WTC11 (cell line): Measurements from ENCODE around the gene OR2A2. TPM values are rescaled to one million over a fixed set of nuclear protein-coding genes. Genes with fewer than 3 reads are reported as not detected.

Experiments
- ATAC-seq: fragments of 200-7000 bp; cut with Tn5 transposase; 2 replicates; pipeline ENCODE4 v1.10.0; 2021; ENCODE audit warnings: mild to moderate bottlenecking, moderate library complexity
- CTCF ChIA-PET: fragments of 300-600 bp; sonication (Branson Sonifier 250); formaldehyde crosslinking; loops from one replicate; lab custom pipeline; 2021; ENCODE audit warnings: antibody characterized with exemption; lab: Charles Lee
- POLR2A ChIA-PET: fragments of 350-600 bp; sonication (Branson Sonifier 250); formaldehyde crosslinking; loops from one replicate; lab custom pipeline; 2021; ENCODE audit warnings: antibody characterized with exemption; lab: Charles Lee
- DNase-seq: peaks from one replicate; pipeline ENCODE4 v3.0.0; 2021; ENCODE audit warnings: low spot score
- H3K27ac Mint-ChIP-seq: 2 replicates; pipeline ENCODE4 v1.8.0; 2021; ENCODE audit warnings: mixed read lengths
- H3K27me3 Mint-ChIP-seq: 2 replicates; pipeline ENCODE4 v1.8.0; 2021; ENCODE audit warnings: low read depth, mild to moderate bottlenecking, moderate library complexity, mixed read lengths
- H3K36me3 Mint-ChIP-seq: 2 replicates; pipeline ENCODE4 v1.8.0; 2021; ENCODE audit warnings: mixed read lengths
- H3K4me1 Mint-ChIP-seq: 2 replicates; pipeline ENCODE4 v1.8.0; 2022; ENCODE audit warnings: mixed read lengths
- H3K4me3 Mint-ChIP-seq: 2 replicates; pipeline ENCODE4 v1.8.0; 2021; ENCODE audit warnings: mild to moderate bottlenecking, moderate library complexity, mixed read lengths
- H3K9me3 Mint-ChIP-seq: 2 replicates; pipeline ENCODE4 v1.8.0; 2021; ENCODE audit warnings: mixed read lengths
- EMX1 ChIP-seq: fragments of 250-450 bp; sonication (Bioruptor Pico); IDR thresholded peaks from 2 replicates; pipeline ENCODE4 v1.8.0; 2021; ENCODE audit warnings: mild to moderate bottlenecking
- ETV6 ChIP-seq: sonication (generic); formaldehyde crosslinking; IDR thresholded peaks from 2 replicates; pipeline ENCODE4 v1.8.1; 2022; ENCODE audit warnings: mild to moderate bottlenecking, missing genetic modification reagents
- FOXJ3 ChIP-seq: sonication (generic); formaldehyde crosslinking; IDR thresholded peaks from 2 replicates; pipeline ENCODE4 v1.9.0; 2021; ENCODE audit warnings: missing genetic modification reagents, mild to moderate bottlenecking, borderline replicate concordance
- GRHL2 ChIP-seq: fragments of 250-450 bp; sonication (Bioruptor Pico); IDR thresholded peaks from 2 replicates; pipeline ENCODE4 v1.8.0; 2022; ENCODE audit warnings: mild to moderate bottlenecking, moderate library complexity; ENCODE audit not compliant: insufficient replicate concordance, severe bottlenecking
- KAT7 ChIP-seq: sonication (generic); formaldehyde crosslinking; IDR thresholded peaks from 2 replicates; pipeline ENCODE4 v1.8.1; 2023; ENCODE audit warnings: missing genetic modification reagents, mild to moderate bottlenecking, borderline replicate concordance
- NFYB ChIP-seq: sonication (generic); formaldehyde crosslinking; conservative IDR thresholded peaks from 2 replicates; pipeline ENCODE4 v1.8.0; 2022; ENCODE audit warnings: low read depth, missing genetic modification reagents
- NR2C2 ChIP-seq: sonication (generic); formaldehyde crosslinking; IDR thresholded peaks from 2 replicates; pipeline ENCODE4 v1.8.0; 2022; ENCODE audit warnings: mild to moderate bottlenecking, missing genetic modification reagents
- RELA ChIP-seq: sonication (generic); formaldehyde crosslinking; IDR thresholded peaks from 2 replicates; pipeline ENCODE4 v1.8.1; 2022; ENCODE audit warnings: missing genetic modification reagents, mild to moderate bottlenecking, borderline replicate concordance
- RORB ChIP-seq: fragments of 250-450 bp; sonication (Bioruptor Pico); IDR thresholded peaks from 2 replicates; pipeline ENCODE4 v1.9.0; 2021; ENCODE audit warnings: mild to moderate bottlenecking
- TP53 ChIP-seq: sonication (generic); formaldehyde crosslinking; IDR thresholded peaks from 2 replicates; pipeline ENCODE4 v1.8.1; 2023; ENCODE audit warnings: mild to moderate bottlenecking, missing genetic modification reagents
- ZBTB21 ChIP-seq: sonication (generic); formaldehyde crosslinking; IDR thresholded peaks from 2 replicates; pipeline ENCODE4 v1.8.1; 2023; ENCODE audit warnings: mild to moderate bottlenecking, missing genetic modification reagents, borderline replicate concordance
- ZNF232 ChIP-seq: sonication (generic); formaldehyde crosslinking; IDR thresholded peaks from 2 replicates; pipeline ENCODE4 v1.8.0; 2022; ENCODE audit warnings: mild to moderate bottlenecking, missing genetic modification reagents
- total RNA-seq: library from RNA; stranded (reverse); gene quantifications from 3 replicates; pipeline ENCODE4 v1.2.3, GENCODE V29; 2021
- TF ChIP-seq, protein P1 (sequence below): sonication (generic); formaldehyde crosslinking; IDR thresholded peaks from 2 replicates; pipeline ENCODE4 v1.8.0; 2023; ENCODE audit warnings: missing genetic modification reagents, mild to moderate bottlenecking, borderline replicate concordance
- TF ChIP-seq, protein P2 (sequence below): sonication (generic); formaldehyde crosslinking; conservative IDR thresholded peaks from 2 replicates; pipeline ENCODE4 v1.8.1; 2023; ENCODE audit warnings: mild to moderate bottlenecking, low read depth, missing genetic modification reagents, moderate library complexity
- TF ChIP-seq, protein P3 (sequence below): fragments of 250-450 bp; sonication (Bioruptor Pico); IDR thresholded peaks from 2 replicates; pipeline ENCODE4 v1.9.0; 2021; ENCODE audit warnings: mild to moderate bottlenecking, borderline replicate concordance
- TF ChIP-seq, protein P4 (sequence below): sonication (generic); formaldehyde crosslinking; IDR thresholded peaks from 2 replicates; pipeline ENCODE4 v1.8.1; 2023; ENCODE audit warnings: mild to moderate bottlenecking, missing genetic modification reagents, moderate library complexity
- TF ChIP-seq, protein P5 (sequence below): sonication (generic); formaldehyde crosslinking; IDR thresholded peaks from 2 replicates; pipeline ENCODE4 v1.8.1; 2022; ENCODE audit warnings: mild to moderate bottlenecking, missing genetic modification reagents, moderate library complexity, borderline replicate concordance
- TF ChIP-seq, protein P6 (sequence below): sonication (generic); formaldehyde crosslinking; conservative IDR thresholded peaks from 2 replicates; pipeline ENCODE4 v1.8.1; 2022; ENCODE audit warnings: mild to moderate bottlenecking, missing genetic modification reagents

OR2A2 gene
- total RNA-seq, 1 experiment from 2014 or later, result not detected

DNA sequence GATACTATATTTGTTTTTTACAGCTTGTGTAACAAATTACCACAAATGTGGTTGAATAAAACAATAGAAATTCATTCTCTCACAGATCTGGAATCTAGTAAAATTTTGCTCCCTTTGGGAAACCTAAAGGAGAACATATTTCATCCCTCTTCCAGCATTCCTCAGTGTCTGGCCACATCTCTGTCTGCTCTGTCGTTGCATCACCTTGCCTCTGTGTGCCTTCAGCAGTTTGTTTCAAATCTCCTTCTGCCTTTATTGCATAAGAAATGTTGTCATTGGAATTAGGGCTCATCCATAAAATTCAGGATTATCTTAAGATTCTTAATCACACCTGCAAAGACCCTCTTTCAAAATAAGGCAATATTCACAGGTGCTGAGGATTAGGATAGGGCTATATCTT is 28.1 kb downstream of the OR2A2 start (continued):
- TF ChIP-seq, protein P1, sequence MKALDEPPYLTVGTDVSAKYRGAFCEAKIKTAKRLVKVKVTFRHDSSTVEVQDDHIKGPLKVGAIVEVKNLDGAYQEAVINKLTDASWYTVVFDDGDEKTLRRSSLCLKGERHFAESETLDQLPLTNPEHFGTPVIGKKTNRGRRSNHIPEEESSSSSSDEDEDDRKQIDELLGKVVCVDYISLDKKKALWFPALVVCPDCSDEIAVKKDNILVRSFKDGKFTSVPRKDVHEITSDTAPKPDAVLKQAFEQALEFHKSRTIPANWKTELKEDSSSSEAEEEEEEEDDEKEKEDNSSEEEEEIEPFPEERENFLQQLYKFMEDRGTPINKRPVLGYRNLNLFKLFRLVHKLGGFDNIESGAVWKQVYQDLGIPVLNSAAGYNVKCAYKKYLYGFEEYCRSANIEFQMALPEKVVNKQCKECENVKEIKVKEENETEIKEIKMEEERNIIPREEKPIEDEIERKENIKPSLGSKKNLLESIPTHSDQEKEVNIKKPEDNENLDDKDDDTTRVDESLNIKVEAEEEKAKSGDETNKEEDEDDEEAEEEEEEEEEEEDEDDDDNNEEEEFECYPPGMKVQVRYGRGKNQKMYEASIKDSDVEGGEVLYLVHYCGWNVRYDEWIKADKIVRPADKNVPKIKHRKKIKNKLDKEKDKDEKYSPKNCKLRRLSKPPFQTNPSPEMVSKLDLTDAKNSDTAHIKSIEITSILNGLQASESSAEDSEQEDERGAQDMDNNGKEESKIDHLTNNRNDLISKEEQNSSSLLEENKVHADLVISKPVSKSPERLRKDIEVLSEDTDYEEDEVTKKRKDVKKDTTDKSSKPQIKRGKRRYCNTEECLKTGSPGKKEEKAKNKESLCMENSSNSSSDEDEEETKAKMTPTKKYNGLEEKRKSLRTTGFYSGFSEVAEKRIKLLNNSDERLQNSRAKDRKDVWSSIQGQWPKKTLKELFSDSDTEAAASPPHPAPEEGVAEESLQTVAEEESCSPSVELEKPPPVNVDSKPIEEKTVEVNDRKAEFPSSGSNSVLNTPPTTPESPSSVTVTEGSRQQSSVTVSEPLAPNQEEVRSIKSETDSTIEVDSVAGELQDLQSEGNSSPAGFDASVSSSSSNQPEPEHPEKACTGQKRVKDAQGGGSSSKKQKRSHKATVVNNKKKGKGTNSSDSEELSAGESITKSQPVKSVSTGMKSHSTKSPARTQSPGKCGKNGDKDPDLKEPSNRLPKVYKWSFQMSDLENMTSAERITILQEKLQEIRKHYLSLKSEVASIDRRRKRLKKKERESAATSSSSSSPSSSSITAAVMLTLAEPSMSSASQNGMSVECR (CRISPR knock-in tag), result no peak
- no peak for TF ChIP-seq ZNF232 (CRISPR knock-in tag)

DNA sequence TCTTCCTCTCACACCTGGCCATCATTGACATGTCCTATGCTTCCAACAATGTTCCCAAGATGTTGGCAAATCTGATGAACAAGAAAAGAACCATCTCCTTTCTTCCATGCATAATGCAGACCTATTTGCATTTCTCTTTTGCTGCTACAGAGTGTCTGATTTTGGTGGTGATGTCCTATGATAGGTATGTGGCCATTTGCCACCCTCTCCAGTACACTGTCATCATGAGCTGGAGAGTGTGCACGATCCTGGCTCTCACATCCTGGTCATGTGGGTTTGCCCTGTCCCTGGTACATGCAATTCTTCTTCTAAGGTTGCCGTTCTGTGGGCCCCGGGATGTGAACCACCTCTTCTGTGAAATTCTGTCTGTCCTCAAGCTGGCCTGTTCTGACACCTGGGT is 32.8 kb downstream of the OR2A2 start:
- CTCF ChIA-PET, result interaction anchor here (2.0 kb wide), 1 partner anchor 14 kb away, joined by 6 read pairs; no protein-coding TSS in a partner anchor
- TF ChIP-seq NR2C2 (CRISPR knock-in tag) (no peak), GRHL2 (CRISPR knock-in tag) (no peak), TP53 (no peak), RORB (CRISPR knock-in tag) (no peak), RELA (CRISPR knock-in tag) (no peak), FOXJ3 (no peak), NFYB (no peak), ZBTB21 (no peak), KAT7 (CRISPR knock-in tag) (no peak), EMX1 (CRISPR knock-in tag) (no peak), ETV6 (CRISPR knock-in tag) (no peak)
- TF ChIP-seq, protein P2, sequence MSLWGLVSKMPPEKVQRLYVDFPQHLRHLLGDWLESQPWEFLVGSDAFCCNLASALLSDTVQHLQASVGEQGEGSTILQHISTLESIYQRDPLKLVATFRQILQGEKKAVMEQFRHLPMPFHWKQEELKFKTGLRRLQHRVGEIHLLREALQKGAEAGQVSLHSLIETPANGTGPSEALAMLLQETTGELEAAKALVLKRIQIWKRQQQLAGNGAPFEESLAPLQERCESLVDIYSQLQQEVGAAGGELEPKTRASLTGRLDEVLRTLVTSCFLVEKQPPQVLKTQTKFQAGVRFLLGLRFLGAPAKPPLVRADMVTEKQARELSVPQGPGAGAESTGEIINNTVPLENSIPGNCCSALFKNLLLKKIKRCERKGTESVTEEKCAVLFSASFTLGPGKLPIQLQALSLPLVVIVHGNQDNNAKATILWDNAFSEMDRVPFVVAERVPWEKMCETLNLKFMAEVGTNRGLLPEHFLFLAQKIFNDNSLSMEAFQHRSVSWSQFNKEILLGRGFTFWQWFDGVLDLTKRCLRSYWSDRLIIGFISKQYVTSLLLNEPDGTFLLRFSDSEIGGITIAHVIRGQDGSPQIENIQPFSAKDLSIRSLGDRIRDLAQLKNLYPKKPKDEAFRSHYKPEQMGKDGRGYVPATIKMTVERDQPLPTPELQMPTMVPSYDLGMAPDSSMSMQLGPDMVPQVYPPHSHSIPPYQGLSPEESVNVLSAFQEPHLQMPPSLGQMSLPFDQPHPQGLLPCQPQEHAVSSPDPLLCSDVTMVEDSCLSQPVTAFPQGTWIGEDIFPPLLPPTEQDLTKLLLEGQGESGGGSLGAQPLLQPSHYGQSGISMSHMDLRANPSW, result no peak
- TF ChIP-seq, protein P3, sequence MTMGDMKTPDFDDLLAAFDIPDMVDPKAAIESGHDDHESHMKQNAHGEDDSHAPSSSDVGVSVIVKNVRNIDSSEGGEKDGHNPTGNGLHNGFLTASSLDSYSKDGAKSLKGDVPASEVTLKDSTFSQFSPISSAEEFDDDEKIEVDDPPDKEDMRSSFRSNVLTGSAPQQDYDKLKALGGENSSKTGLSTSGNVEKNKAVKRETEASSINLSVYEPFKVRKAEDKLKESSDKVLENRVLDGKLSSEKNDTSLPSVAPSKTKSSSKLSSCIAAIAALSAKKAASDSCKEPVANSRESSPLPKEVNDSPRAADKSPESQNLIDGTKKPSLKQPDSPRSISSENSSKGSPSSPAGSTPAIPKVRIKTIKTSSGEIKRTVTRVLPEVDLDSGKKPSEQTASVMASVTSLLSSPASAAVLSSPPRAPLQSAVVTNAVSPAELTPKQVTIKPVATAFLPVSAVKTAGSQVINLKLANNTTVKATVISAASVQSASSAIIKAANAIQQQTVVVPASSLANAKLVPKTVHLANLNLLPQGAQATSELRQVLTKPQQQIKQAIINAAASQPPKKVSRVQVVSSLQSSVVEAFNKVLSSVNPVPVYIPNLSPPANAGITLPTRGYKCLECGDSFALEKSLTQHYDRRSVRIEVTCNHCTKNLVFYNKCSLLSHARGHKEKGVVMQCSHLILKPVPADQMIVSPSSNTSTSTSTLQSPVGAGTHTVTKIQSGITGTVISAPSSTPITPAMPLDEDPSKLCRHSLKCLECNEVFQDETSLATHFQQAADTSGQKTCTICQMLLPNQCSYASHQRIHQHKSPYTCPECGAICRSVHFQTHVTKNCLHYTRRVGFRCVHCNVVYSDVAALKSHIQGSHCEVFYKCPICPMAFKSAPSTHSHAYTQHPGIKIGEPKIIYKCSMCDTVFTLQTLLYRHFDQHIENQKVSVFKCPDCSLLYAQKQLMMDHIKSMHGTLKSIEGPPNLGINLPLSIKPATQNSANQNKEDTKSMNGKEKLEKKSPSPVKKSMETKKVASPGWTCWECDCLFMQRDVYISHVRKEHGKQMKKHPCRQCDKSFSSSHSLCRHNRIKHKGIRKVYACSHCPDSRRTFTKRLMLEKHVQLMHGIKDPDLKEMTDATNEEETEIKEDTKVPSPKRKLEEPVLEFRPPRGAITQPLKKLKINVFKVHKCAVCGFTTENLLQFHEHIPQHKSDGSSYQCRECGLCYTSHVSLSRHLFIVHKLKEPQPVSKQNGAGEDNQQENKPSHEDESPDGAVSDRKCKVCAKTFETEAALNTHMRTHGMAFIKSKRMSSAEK, result no peak
- TF ChIP-seq, protein P4, sequence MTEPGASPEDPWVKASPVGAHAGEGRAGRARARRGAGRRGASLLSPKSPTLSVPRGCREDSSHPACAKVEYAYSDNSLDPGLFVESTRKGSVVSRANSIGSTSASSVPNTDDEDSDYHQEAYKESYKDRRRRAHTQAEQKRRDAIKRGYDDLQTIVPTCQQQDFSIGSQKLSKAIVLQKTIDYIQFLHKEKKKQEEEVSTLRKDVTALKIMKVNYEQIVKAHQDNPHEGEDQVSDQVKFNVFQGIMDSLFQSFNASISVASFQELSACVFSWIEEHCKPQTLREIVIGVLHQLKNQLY (CRISPR knock-in tag), result no peak
- TF ChIP-seq, protein P5, sequence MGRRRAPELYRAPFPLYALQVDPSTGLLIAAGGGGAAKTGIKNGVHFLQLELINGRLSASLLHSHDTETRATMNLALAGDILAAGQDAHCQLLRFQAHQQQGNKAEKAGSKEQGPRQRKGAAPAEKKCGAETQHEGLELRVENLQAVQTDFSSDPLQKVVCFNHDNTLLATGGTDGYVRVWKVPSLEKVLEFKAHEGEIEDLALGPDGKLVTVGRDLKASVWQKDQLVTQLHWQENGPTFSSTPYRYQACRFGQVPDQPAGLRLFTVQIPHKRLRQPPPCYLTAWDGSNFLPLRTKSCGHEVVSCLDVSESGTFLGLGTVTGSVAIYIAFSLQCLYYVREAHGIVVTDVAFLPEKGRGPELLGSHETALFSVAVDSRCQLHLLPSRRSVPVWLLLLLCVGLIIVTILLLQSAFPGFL (CRISPR knock-in tag), result no peak
- TF ChIP-seq, protein P6, sequence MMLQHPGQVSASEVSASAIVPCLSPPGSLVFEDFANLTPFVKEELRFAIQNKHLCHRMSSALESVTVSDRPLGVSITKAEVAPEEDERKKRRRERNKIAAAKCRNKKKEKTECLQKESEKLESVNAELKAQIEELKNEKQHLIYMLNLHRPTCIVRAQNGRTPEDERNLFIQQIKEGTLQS, result no peak
- peaks cover 3% of the 10 kb centered on the region; the same call in 1 of the 2 replicates for H3K36me3 Mint-ChIP-seq
- POLR2A ChIA-PET, result no interaction called here
- no peaks in the 10 kb centered on the region; the same call in 1 of the 2 replicates for H3K27me3 Mint-ChIP-seq
- DNase-seq (no peak), ATAC-seq (no peak)
- H3K4me3 Mint-ChIP-seq, result no peak overlapping the region
- H3K4me1 Mint-ChIP-seq, result no peaks in the 10 kb centered on the region
- no peak overlapping the region for H3K27ac Mint-ChIP-seq
- peaks cover 53% of the 10 kb centered on the region for H3K9me3 Mint-ChIP-seq
